Ectodermal cell (in vitro differentiated cells): ENCODE measurements around the gene ZNF773.

Source experiments
- H3K27ac ChIP-seq: 2 replicates; pipeline ENCODE4 v1.7.0; 2013; ENCODE audit warnings: mild to moderate bottlenecking, low read depth, low read length; ENCODE audit not compliant: insufficient read depth, poor library complexity, severe bottlenecking
- H3K27me3 ChIP-seq: 2 replicates; pipeline ENCODE4 v1.7.0; 2013; ENCODE audit warnings: mild to moderate bottlenecking, low read length; ENCODE audit not compliant: insufficient read depth, control insufficient read depth, poor library complexity, severe bottlenecking
- H3K36me3 ChIP-seq: one replicate; pipeline ENCODE4 v1.7.0; 2013; ENCODE audit warnings: low read length; ENCODE audit not compliant: control insufficient read depth, insufficient read depth
- H3K4me1 ChIP-seq: one replicate; pipeline ENCODE4 v1.7.0; 2013; ENCODE audit warnings: low read length; ENCODE audit not compliant: control insufficient read depth, insufficient read depth
- H3K4me3 ChIP-seq: 2 replicates; pipeline ENCODE4 v1.7.0; 2013; ENCODE audit warnings: low read depth, low read length, control low read depth; ENCODE audit not compliant: insufficient read depth
- H3K9me3 ChIP-seq: 2 replicates; pipeline ENCODE4 v1.7.0; 2013; ENCODE audit warnings: mild to moderate bottlenecking, low read length, moderate library complexity; ENCODE audit not compliant: control insufficient read depth
- WGBS, 2 experiments: methylation state at CpG; one replicate each; pipeline ENCODE4 v1.1.7; 2013; ENCODE audit warnings: missing lambda C conversion rate in 2 of 2; 5-methylcytosine and 5-hydroxymethylcytosine counted together

The ZNF773 gene

GRCh38 chr19:57557659-57558058, 57.9 kb downstream of the ZNF773 start:
- H3K36me3 ChIP-seq: peaks cover 20% of the 10 kb centered on the region
- 94 to 95% methylated on average over 5 of the region's 5 CpGs for WGBS, 2 experiments
- no peak overlapping the region for H3K27ac ChIP-seq
- H3K27me3 ChIP-seq: no peaks in the 10 kb centered on the region
- H3K9me3 ChIP-seq: peaks cover 3% of the 10 kb centered on the region
- H3K4me3 ChIP-seq: no peak overlapping the region
- no peaks in the 10 kb centered on the region for H3K4me1 ChIP-seq
